ENCODE data around the gene NNT.

DNA sequence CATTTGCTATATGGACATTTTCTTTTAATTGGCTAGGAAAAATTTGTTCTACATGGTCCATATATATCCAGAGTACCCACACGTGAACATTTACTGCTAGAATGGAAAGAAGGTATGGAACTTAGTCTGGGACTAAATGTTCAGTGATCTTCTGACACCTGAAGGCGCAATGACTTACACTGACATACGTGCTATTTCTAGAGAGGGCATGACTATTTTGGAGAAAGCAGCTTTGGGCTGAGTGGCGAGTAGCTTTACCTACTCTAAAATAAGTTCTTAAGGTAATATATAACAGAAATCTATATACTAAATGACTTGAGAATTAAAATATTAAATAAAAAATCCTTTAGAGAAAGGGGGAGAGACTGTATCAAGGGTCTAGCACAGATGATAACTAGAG lies 10.4 kb downstream of the NNT start:
- TF ChIP-seq POLR2AphosphoS5 (IDR thresholded peaks at IDR 0.05; ENCODE audit: low read depth, low read length): no peak
- TF ChIP-seq TAF1 (IDR thresholded peaks at IDR 0.05; ENCODE audit: borderline replicate concordance, insufficient read depth, low read length): no peak
- no peak for TF ChIP-seq FOXP2 (optimal IDR thresholded peaks at IDR 0.05; ENCODE audit: borderline replicate concordance, extremely low read depth, extremely low read length, insufficient read depth)
- TF ChIP-seq, protein P1, sequence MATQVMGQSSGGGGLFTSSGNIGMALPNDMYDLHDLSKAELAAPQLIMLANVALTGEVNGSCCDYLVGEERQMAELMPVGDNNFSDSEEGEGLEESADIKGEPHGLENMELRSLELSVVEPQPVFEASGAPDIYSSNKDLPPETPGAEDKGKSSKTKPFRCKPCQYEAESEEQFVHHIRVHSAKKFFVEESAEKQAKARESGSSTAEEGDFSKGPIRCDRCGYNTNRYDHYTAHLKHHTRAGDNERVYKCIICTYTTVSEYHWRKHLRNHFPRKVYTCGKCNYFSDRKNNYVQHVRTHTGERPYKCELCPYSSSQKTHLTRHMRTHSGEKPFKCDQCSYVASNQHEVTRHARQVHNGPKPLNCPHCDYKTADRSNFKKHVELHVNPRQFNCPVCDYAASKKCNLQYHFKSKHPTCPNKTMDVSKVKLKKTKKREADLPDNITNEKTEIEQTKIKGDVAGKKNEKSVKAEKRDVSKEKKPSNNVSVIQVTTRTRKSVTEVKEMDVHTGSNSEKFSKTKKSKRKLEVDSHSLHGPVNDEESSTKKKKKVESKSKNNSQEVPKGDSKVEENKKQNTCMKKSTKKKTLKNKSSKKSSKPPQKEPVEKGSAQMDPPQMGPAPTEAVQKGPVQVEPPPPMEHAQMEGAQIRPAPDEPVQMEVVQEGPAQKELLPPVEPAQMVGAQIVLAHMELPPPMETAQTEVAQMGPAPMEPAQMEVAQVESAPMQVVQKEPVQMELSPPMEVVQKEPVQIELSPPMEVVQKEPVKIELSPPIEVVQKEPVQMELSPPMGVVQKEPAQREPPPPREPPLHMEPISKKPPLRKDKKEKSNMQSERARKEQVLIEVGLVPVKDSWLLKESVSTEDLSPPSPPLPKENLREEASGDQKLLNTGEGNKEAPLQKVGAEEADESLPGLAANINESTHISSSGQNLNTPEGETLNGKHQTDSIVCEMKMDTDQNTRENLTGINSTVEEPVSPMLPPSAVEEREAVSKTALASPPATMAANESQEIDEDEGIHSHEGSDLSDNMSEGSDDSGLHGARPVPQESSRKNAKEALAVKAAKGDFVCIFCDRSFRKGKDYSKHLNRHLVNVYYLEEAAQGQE (IDR thresholded peaks at IDR 0.05; ENCODE audit: insufficient read depth in 1 of 2, low read depth in 2 of 2, low read length in 2 of 2): no peak

All from PFSK-1 (cell line).